ENCODE measurements around the gene CADPS2. TPM values are rescaled to one million over a fixed set of nuclear protein-coding genes. Genes with fewer than 3 reads are reported as not detected.

Gene CADPS2
- total RNA-seq, 1 donor from 2014 or later: 27.8 TPM

DNA sequence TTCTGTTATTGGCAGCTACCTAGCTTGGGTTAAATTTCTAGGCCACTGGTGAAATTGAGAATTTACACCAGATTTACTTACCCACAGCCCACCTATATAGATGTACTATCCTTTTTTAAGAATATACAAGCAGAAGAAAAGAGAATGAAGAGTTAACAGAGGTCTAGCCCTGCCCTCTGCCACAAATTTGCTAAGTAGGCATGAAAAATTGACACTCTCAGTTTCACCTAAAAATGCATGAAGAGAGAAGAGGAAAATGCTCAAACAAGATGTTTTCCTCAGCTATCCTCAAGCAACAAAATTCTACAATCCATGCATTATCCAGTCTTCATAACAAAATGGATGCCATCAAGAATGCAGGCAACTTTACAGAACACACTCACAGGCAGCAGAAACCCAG lies 158.9 kb downstream of the CADPS2 start:
- Mint-ChIP-seq H3K4me3 (ENCODE audit: unreplicated experiment) (no peak overlapping the region), H3K4me1 (ENCODE audit: unreplicated experiment) (no peaks in the 10 kb centered on the region), H3K9me3 (ENCODE audit: unreplicated experiment) (no peaks in the 10 kb centered on the region), H3K27me3 (ENCODE audit: unreplicated experiment) (no peaks in the 10 kb centered on the region), H3K36me3 (ENCODE audit: low read depth, unreplicated experiment) (no peaks in the 10 kb centered on the region), H3K27ac (ENCODE audit: unreplicated experiment) (no peak overlapping the region)
- DNase-seq (ENCODE audit: low spot score): no peak
- TF ChIP-seq, protein P1, sequence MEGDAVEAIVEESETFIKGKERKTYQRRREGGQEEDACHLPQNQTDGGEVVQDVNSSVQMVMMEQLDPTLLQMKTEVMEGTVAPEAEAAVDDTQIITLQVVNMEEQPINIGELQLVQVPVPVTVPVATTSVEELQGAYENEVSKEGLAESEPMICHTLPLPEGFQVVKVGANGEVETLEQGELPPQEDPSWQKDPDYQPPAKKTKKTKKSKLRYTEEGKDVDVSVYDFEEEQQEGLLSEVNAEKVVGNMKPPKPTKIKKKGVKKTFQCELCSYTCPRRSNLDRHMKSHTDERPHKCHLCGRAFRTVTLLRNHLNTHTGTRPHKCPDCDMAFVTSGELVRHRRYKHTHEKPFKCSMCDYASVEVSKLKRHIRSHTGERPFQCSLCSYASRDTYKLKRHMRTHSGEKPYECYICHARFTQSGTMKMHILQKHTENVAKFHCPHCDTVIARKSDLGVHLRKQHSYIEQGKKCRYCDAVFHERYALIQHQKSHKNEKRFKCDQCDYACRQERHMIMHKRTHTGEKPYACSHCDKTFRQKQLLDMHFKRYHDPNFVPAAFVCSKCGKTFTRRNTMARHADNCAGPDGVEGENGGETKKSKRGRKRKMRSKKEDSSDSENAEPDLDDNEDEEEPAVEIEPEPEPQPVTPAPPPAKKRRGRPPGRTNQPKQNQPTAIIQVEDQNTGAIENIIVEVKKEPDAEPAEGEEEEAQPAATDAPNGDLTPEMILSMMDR (IDR thresholded peaks at IDR 0.05; ENCODE audit: unreplicated experiment): no peak

DNA sequence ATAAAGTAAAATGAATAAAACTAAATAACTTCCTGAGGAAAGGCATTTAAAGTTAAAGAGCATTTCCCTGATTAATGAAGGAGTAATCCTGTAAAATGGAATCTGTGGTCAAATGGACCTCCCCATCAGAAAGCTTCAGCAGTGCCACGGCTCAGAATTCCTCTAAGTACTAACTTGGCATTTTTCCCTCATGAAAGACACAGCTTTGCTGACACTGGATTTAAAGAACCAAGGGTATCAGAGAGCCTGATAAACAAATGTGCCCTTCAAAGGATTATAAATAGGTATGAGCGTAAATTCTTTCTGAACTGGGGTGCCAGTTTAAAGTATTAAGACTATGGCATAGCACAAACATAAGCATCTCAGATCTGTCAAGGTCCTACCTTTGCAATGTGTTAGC lies 159.4 kb downstream of the CADPS2 start:
- no peak for DNase-seq (ENCODE audit: low spot score)
- Mint-ChIP-seq H3K4me1 (ENCODE audit: unreplicated experiment) (no peaks in the 10 kb centered on the region), H3K4me3 (ENCODE audit: unreplicated experiment) (no peak overlapping the region), H3K27ac (ENCODE audit: unreplicated experiment) (no peak overlapping the region), H3K9me3 (ENCODE audit: unreplicated experiment) (no peaks in the 10 kb centered on the region), H3K36me3 (ENCODE audit: low read depth, unreplicated experiment) (no peaks in the 10 kb centered on the region), H3K27me3 (ENCODE audit: unreplicated experiment) (no peaks in the 10 kb centered on the region)
- TF ChIP-seq, protein P1 (IDR thresholded peaks at IDR 0.05; ENCODE audit: unreplicated experiment): no peak

DNA sequence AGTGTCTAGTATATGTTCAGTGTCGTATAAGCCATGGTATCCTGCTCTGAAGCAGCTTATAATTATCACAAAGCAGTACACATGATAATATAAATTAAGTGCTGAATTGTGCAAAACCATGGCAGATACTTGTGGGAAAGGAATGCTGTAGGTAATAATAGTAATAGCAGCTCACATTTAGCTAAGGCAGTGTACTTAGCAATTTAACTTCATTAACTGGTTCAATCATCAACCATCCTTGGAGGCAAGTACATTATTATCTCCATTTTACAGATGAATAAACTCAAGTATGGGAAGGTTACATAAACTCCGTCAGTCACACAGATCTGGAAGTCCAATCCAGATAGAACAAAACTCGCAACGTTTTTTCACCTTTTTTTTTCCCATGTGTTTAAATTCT lies 161.9 kb downstream of the CADPS2 start:
- Mint-ChIP-seq H3K36me3 (ENCODE audit: low read depth, unreplicated experiment) (no peaks in the 10 kb centered on the region), H3K9me3 (ENCODE audit: unreplicated experiment) (no peaks in the 10 kb centered on the region), H3K4me3 (ENCODE audit: unreplicated experiment) (no peak overlapping the region), H3K27ac (ENCODE audit: unreplicated experiment) (no peak overlapping the region), H3K4me1 (ENCODE audit: unreplicated experiment) (no peaks in the 10 kb centered on the region), H3K27me3 (ENCODE audit: unreplicated experiment) (no peaks in the 10 kb centered on the region)
- TF ChIP-seq, protein P1 (IDR thresholded peaks at IDR 0.05; ENCODE audit: unreplicated experiment): no peak
- DNase-seq (ENCODE audit: low spot score): no peak

DNA sequence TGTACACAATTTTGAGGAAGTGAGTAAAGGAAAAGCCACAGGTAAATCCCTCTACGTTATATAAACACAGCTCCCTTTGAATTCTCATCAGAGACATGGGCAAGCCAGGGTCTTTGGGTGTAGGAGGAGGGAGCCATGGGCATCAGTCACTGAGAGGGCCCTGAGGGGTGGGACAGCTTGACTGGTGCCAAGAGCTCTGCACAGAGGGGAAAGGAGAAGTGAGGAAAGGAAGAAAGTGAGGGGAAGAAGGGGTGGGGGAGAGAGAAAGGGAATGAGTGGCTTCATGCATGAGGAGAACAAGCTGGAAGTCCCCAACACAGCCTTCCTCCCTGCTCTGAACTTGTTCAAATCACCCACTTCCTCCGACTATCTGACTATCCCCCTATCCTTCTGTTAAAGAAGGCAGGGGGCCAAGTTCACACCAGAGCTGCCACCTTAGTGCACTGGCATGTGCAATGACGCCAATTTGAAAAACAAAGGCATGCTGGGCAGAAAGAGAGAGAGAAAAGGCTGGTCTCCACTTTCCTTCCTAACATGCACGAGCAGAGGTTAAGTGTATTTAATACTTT lies 167.2 kb downstream of the CADPS2 start:
- Mint-ChIP-seq H3K4me3 (ENCODE audit: unreplicated experiment) (no peak overlapping the region), H3K9me3 (ENCODE audit: unreplicated experiment) (no peaks in the 10 kb centered on the region), H3K27ac (ENCODE audit: unreplicated experiment) (no peak overlapping the region), H3K4me1 (ENCODE audit: unreplicated experiment) (no peaks in the 10 kb centered on the region), H3K36me3 (ENCODE audit: low read depth, unreplicated experiment) (no peaks in the 10 kb centered on the region), H3K27me3 (ENCODE audit: unreplicated experiment) (peaks cover 3% of the 10 kb centered on the region)
- TF ChIP-seq, protein P1 (IDR thresholded peaks at IDR 0.05; ENCODE audit: unreplicated experiment): no peak
- no peak for DNase-seq (ENCODE audit: low spot score)

DNA sequence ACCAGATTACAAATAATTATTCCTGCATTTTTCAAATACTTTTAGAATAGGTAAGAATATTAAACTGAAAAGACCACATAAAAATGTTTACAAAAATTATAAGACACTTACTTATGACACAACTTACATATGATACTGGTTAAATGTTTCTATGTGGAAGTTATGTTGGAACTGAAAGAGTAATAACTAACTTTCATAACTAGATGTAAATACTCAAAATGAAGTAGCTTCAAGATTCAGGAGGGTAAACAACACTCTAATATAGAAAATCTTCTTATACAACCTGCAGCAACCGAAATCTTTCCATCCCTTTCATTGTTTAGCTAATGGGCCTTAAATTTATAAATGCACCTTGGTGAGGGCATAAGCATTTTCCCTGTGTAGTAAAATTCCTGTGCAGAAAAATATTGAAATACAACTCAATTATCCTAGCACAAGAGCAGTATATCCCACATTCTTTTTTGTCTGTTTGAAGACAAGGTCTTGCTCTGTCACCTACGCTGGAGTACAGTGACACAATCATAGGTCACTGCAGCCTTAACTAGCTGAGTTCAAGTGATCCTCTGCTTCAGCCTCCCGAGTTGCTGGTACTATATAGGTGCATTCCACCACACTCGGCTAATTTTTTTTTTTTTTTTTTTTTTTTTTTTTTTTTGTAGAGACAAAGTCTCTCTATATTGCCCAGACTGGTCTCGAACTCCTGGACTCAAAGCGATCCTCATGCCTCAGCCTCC lies 168.7 kb downstream of the CADPS2 start:
- no peaks in the 10 kb centered on the region for H3K36me3 Mint-ChIP-seq (ENCODE audit: low read depth, unreplicated experiment)
- no peak for DNase-seq (ENCODE audit: low spot score)
- no peak overlapping the region for H3K4me3 Mint-ChIP-seq (ENCODE audit: unreplicated experiment)
- H3K27ac Mint-ChIP-seq (ENCODE audit: unreplicated experiment): no peak overlapping the region
- TF ChIP-seq, protein P1 (IDR thresholded peaks at IDR 0.05; ENCODE audit: unreplicated experiment): no peak
- H3K4me1 Mint-ChIP-seq (ENCODE audit: unreplicated experiment): no peaks in the 10 kb centered on the region
- peaks cover 3% of the 10 kb centered on the region for H3K27me3 Mint-ChIP-seq (ENCODE audit: unreplicated experiment)
- no peaks in the 10 kb centered on the region for H3K9me3 Mint-ChIP-seq (ENCODE audit: unreplicated experiment)
